ENCODE measurements around the gene NLRP1.

NLRP1 gene

GRCh38 chr17:5595831-5596230 lies 11.5 kb upstream of the NLRP1 start:
- H3K4me2 ChIP-seq (ENCODE audit: low read depth, low read length, poor library complexity, severe bottlenecking) = no peak overlapping the region
- no peaks in the 10 kb centered on the region for H3K9me3 ChIP-seq (ENCODE audit: insufficient read depth, low read depth, low read length)
- H3K4me3 ChIP-seq (ENCODE audit: low read length, poor library complexity, severe bottlenecking) = no peak overlapping the region

GRCh38 chr17:5592382-5592781 lies 8.1 kb upstream of the NLRP1 start:
- no peak overlapping the region for H3K9ac ChIP-seq (ENCODE audit: low read depth, low read length, poor library complexity, severe bottlenecking)
- H3K27me3 ChIP-seq (ENCODE audit: insufficient read depth, low read length, poor library complexity, severe bottlenecking) = no peaks in the 10 kb centered on the region
- no peaks in the 10 kb centered on the region for H3K9me3 ChIP-seq (ENCODE audit: insufficient read depth, low read depth, low read length)
- no peaks in the 10 kb centered on the region for H3F3A ChIP-seq (ENCODE audit: low read depth)
- no peaks in the 10 kb centered on the region for H4K20me1 ChIP-seq (ENCODE audit: insufficient read depth, low read length, poor library complexity, severe bottlenecking)
- no peak overlapping the region for H3K4me3 ChIP-seq (ENCODE audit: low read length, poor library complexity, severe bottlenecking)
- TF ChIP-seq EZH2phosphoT487 (IDR thresholded peaks at IDR 0.05; ENCODE audit: borderline replicate concordance) (no peak), CTCF (conservative IDR thresholded peaks at IDR 0.05; ENCODE audit: low read length) (peak; percentile 72)
- H3K4me2 ChIP-seq (ENCODE audit: low read depth, low read length, poor library complexity, severe bottlenecking) = no peak overlapping the region
- H2AFZ ChIP-seq (ENCODE audit: low read length) = no peak overlapping the region
- no peaks in the 10 kb centered on the region for H3K79me2 ChIP-seq (ENCODE audit: insufficient read depth, low read length)
- no peaks in the 10 kb centered on the region for H3K36me3 ChIP-seq (ENCODE audit: insufficient read depth, low read length)
- H3K9me2 ChIP-seq (replicated peaks; ENCODE audit: low read depth, low read length) = no peaks in the 10 kb centered on the region
- no peaks in the 10 kb centered on the region for H3K4me1 ChIP-seq (ENCODE audit: insufficient read depth, low read length, poor library complexity, severe bottlenecking)

More at GRCh38 chr17:5595831-5596230, 11.5 kb upstream of the NLRP1 start:
- Histone ChIP-seq H3K36me3 (ENCODE audit: insufficient read depth, low read length) (no peaks in the 10 kb centered on the region), H3K9me2 (replicated peaks; ENCODE audit: low read depth, low read length) (no peaks in the 10 kb centered on the region), H3K9ac (ENCODE audit: low read depth, low read length, poor library complexity, severe bottlenecking) (no peak overlapping the region), H3K27me3 (ENCODE audit: insufficient read depth, low read length, poor library complexity, severe bottlenecking) (no peaks in the 10 kb centered on the region), H2AFZ (ENCODE audit: low read length) (no peak overlapping the region), H3K79me2 (ENCODE audit: insufficient read depth, low read length) (no peaks in the 10 kb centered on the region), H3F3A (ENCODE audit: low read depth) (no peaks in the 10 kb centered on the region), H4K20me1 (ENCODE audit: insufficient read depth, low read length, poor library complexity, severe bottlenecking) (no peaks in the 10 kb centered on the region), H3K4me1 (ENCODE audit: insufficient read depth, low read length, poor library complexity, severe bottlenecking) (no peaks in the 10 kb centered on the region)
- no peak for TF ChIP-seq EZH2phosphoT487 (IDR thresholded peaks at IDR 0.05; ENCODE audit: borderline replicate concordance)
- TF ChIP-seq CTCF (conservative IDR thresholded peaks at IDR 0.05; ENCODE audit: low read length) = no peak

- Histone ChIP-seq H3K4me2 (ENCODE audit: low read depth, low read length, poor library complexity, severe bottlenecking) (no peak overlapping the region), H3F3A (ENCODE audit: low read depth) (no peaks in the 10 kb centered on the region), H3K9me2 (replicated peaks; ENCODE audit: low read depth, low read length) (no peaks in the 10 kb centered on the region), H3K27me3 (ENCODE audit: insufficient read depth, low read length, poor library complexity, severe bottlenecking) (no peaks in the 10 kb centered on the region), H4K20me1 (ENCODE audit: insufficient read depth, low read length, poor library complexity, severe bottlenecking) (no peaks in the 10 kb centered on the region), H3K79me2 (ENCODE audit: insufficient read depth, low read length) (no peaks in the 10 kb centered on the region), H3K9me3 (ENCODE audit: insufficient read depth, low read depth, low read length) (no peaks in the 10 kb centered on the region), H3K36me3 (ENCODE audit: insufficient read depth, low read length) (no peaks in the 10 kb centered on the region), H3K9ac (ENCODE audit: low read depth, low read length, poor library complexity, severe bottlenecking) (no peak overlapping the region), H2AFZ (ENCODE audit: low read length) (no peak overlapping the region), H3K4me3 (ENCODE audit: low read length, poor library complexity, severe bottlenecking) (no peak overlapping the region), H3K4me1 (ENCODE audit: insufficient read depth, low read length, poor library complexity, severe bottlenecking) (no peaks in the 10 kb centered on the region)
- TF ChIP-seq CTCF (conservative IDR thresholded peaks at IDR 0.05; ENCODE audit: low read length) = no peak
Observed at GRCh38 chr17:5591966-5592365, 7.7 kb upstream of the NLRP1 start.

All from Loucy (cell line).